HG02840 (cell line): Measurements from ENCODE around the gene MARS1.
A peak's percentile ranks its signal among the peaks of the same experiment; 100 is the strongest.
"Not testable (repeated sequence)": the region's sequence is repeated elsewhere in the genome, so short reads cannot be mapped to it uniquely, and the experiment has no call there.

ENCODE experiments used
- ATAC-seq: cut with Tn5 transposase; IDR thresholded peaks from one replicate; pipeline ENCODE4 v1.9.1; 2021; ENCODE audit warnings: mild to moderate bottlenecking, moderate library complexity, moderate number of reproducible peaks; ENCODE audit not compliant: unreplicated experiment, low FRiP score

MARS1 gene

GRCh38 chr12:57515408-57515933, 27.6 kb downstream of the MARS1 start:
- no peak for ATAC-seq

- ATAC-seq, result no peak
Measured at GRCh38 chr12:57515934-57516541, 28.2 kb downstream of the MARS1 start.

GRCh38 chr12:57516617-57517153, 28.8 kb downstream of the MARS1 start:
- no peak for ATAC-seq

- ATAC-seq, result no peak
Measured at GRCh38 chr12:57517187-57517586, 29.3 kb downstream of the MARS1 start.

GRCh38 chr12:57517718-57518117, 29.9 kb downstream of the MARS1 start:
- ATAC-seq, result not testable (repeated sequence)

- ATAC-seq, result no peak
Measured at GRCh38 chr12:57518176-57518919, 30.5 kb downstream of the MARS1 start.

- no peak for ATAC-seq
Measured at GRCh38 chr12:57518920-57519795, 31.3 kb downstream of the MARS1 start.

- peak; percentile 1 for ATAC-seq
Measured at GRCh38 chr12:57519796-57520052, 31.9 kb downstream of the MARS1 start.

GRCh38 chr12:57520053-57520818, 32.4 kb downstream of the MARS1 start, which contains the start of gene DDIT3:
Gene DDIT3, minus strand, starts transcription at chr12:57520514. Its CDS starts 3,108 bp downstream, at chr12:57517406.
- peak; percentile 54 for ATAC-seq

- no peak for ATAC-seq
Measured at GRCh38 chr12:57521525-57522010, 33.7 kb downstream of the MARS1 start.

GRCh38 chr12:57522011-57522886, 34.4 kb downstream of the MARS1 start, which contains the start of gene MBD6:
Gene MBD6, plus strand, starts transcription at chr12:57522824. Its CDS starts 1,480 bp downstream, at chr12:57524304.
- ATAC-seq, result peak; percentile 35

GRCh38 chr12:57522887-57523705, 35.2 kb downstream of the MARS1 start:
- no peak for ATAC-seq

- no peak for ATAC-seq
Measured at GRCh38 chr12:57523706-57524614, 36.1 kb downstream of the MARS1 start.

GRCh38 chr12:57524814-57525614, 37.1 kb downstream of the MARS1 start:
- ATAC-seq, result no peak

- ATAC-seq, result no peak
Measured at GRCh38 chr12:57525615-57526383, 37.9 kb downstream of the MARS1 start.
